ENCODE results near the gene ST3GAL4.
"Not testable (repeated sequence)": the region's sequence is repeated elsewhere in the genome, so short reads cannot be mapped to it uniquely, and the experiment has no call there.

ST3GAL4 gene

GRCh38 chr11:126355324-126355925 is at the start of gene ST3GAL4:
Gene ST3GAL4, plus strand, starts transcription at chr11:126355686. Its CDS starts 50,470 bp downstream, at chr11:126406156.
- ATAC-seq: peak; percentile 69 to 71

GRCh38 chr11:126305699-126306098 is 49.8 kb upstream of the ST3GAL4 start:
- peak; percentile 81 to 85 for ATAC-seq

GRCh38 chr11:126307706-126308105 is 47.8 kb upstream of the ST3GAL4 start:
- ATAC-seq: no peak

GRCh38 chr11:126308271-126308671 is 47.2 kb upstream of the ST3GAL4 start:
- ATAC-seq: no peak

GRCh38 chr11:126308771-126309170 is 46.7 kb upstream of the ST3GAL4 start:
- not testable (repeated sequence) for ATAC-seq

GRCh38 chr11:126310200-126310991 is 45.1 kb upstream of the ST3GAL4 start:
- peak; percentile 29 to 48 for ATAC-seq

- no peak for ATAC-seq
These were observed 44.5 kb upstream of the ST3GAL4 start for GRCh38 chr11:126310992-126311310.

GRCh38 chr11:126311401-126312291 is 43.8 kb upstream of the ST3GAL4 start:
- ATAC-seq: no peak

- no peak for ATAC-seq
These were observed 42.5 kb upstream of the ST3GAL4 start for GRCh38 chr11:126312961-126313360.

- no peak for ATAC-seq
These were observed 41.7 kb upstream of the ST3GAL4 start for GRCh38 chr11:126313826-126314225.

GRCh38 chr11:126317432-126317755 is 38.1 kb upstream of the ST3GAL4 start:
- no peak for ATAC-seq

- peak; percentile 41 to 42 for ATAC-seq
These were observed 37.5 kb upstream of the ST3GAL4 start for GRCh38 chr11:126317756-126318573.

GRCh38 chr11:126318574-126319373 is 36.7 kb upstream of the ST3GAL4 start:
- peak; percentile 68 to 71 for ATAC-seq

- no peak for ATAC-seq
These were observed 36.1 kb upstream of the ST3GAL4 start for GRCh38 chr11:126319374-126319740.

GRCh38 chr11:126322996-126323395 is 32.5 kb upstream of the ST3GAL4 start:
- ATAC-seq: no peak

- no peak for ATAC-seq
These were observed 28.0 kb upstream of the ST3GAL4 start for GRCh38 chr11:126327281-126328000.

GRCh38 chr11:126328001-126328390 is 27.5 kb upstream of the ST3GAL4 start:
- ATAC-seq: no peak

GRCh38 chr11:126328444-126328843 is 27.0 kb upstream of the ST3GAL4 start:
- ATAC-seq: no peak

GRCh38 chr11:126328938-126329643 is 26.4 kb upstream of the ST3GAL4 start:
- no peak for ATAC-seq

GRCh38 chr11:126329644-126330211 is 25.8 kb upstream of the ST3GAL4 start:
- ATAC-seq: peak in 1 of 2 donors; percentile 28
